ENCODE results near the gene ESR1. TPM values are rescaled to one million over a fixed set of nuclear protein-coding genes. Genes with fewer than 3 reads are reported as not detected.
A peak's percentile ranks its signal among the peaks of the same experiment; 100 is the strongest.

The ESR1 gene
- total and polyA plus RNA-seq, 2 experiments from 2014 or later: 0.09 TPM; not detected in 1

GRCh38 chr6:152170313-152170701, 362.8 kb downstream of the ESR1 start:
- Histone ChIP-seq H3K9ac (no peak overlapping the region), H3F3A (ENCODE audit: insufficient read depth) (peaks cover 8% of the 10 kb centered on the region; the same call in 1 of the 2 replicates), H2AFZ (no peak overlapping the region), H3K4me2 (ENCODE audit: unreplicated experiment) (no peak overlapping the region), H3K4me3 (no peak overlapping the region), H3K36me3 (ENCODE audit: low read depth) (peaks cover 19% of the 10 kb centered on the region), H3K9me3 (ENCODE audit: low read depth) (no peaks in the 10 kb centered on the region), H4K20me1 (ENCODE audit: insufficient read depth) (no peaks in the 10 kb centered on the region), H3K9me2 (ENCODE audit: insufficient read depth) (no peaks in the 10 kb centered on the region; the same call in 1 of the 2 replicates), H3K4me1 (ENCODE audit: insufficient read depth) (peaks cover 7% of the 10 kb centered on the region; the same call in 1 of the 2 replicates), H3K27me3 (replicated peaks; ENCODE audit: insufficient read depth) (no peaks in the 10 kb centered on the region), H3K27ac (no peak overlapping the region), H3K79me2 (ENCODE audit: insufficient read depth) (no peaks in the 10 kb centered on the region)
- TF ChIP-seq EZH2phosphoT487 (IDR thresholded peaks at IDR 0.05; ENCODE audit: insufficient read depth, low read depth): no peak
- TF ChIP-seq EZH2 (IDR thresholded peaks at IDR 0.05; ENCODE audit: insufficient read depth, poor library complexity, severe bottlenecking): no peak
- in situ Hi-C loops (cut with MboI): no loop called here
- 83 to 89% methylated on average over 4 of the region's 4 CpGs for WGBS, 2 experiments (ENCODE audit: low coverage in 1 of 2, low lambda C conversion rate in 2 of 2, missing lambda C conversion rate in 2 of 2)
- DNase-seq: no peak

GRCh38 chr6:152170702-152171667, 363.5 kb downstream of the ESR1 start:
- Histone ChIP-seq H3K4me2 (ENCODE audit: unreplicated experiment) (no peak overlapping the region), H2AFZ (no peak overlapping the region), H3K9ac (no peak overlapping the region), H3K4me1 (ENCODE audit: insufficient read depth) (peaks cover 7% of the 10 kb centered on the region; the same call in 1 of the 2 replicates), H3K36me3 (ENCODE audit: low read depth) (peaks cover 26% of the 10 kb centered on the region), H3K27me3 (replicated peaks; ENCODE audit: insufficient read depth) (no peaks in the 10 kb centered on the region), H4K20me1 (ENCODE audit: insufficient read depth) (no peaks in the 10 kb centered on the region), H3K79me2 (ENCODE audit: insufficient read depth) (no peaks in the 10 kb centered on the region), H3K9me3 (ENCODE audit: low read depth) (no peaks in the 10 kb centered on the region), H3F3A (ENCODE audit: insufficient read depth) (peaks cover 8% of the 10 kb centered on the region; the same call in 1 of the 2 replicates), H3K27ac (no peak overlapping the region), H3K4me3 (no peak overlapping the region), H3K9me2 (ENCODE audit: insufficient read depth) (no peaks in the 10 kb centered on the region; the same call in 1 of the 2 replicates)
- 91 to 94% methylated on average over 13 of the region's 13 CpGs for WGBS, 2 experiments (ENCODE audit: low coverage in 1 of 2, low lambda C conversion rate in 2 of 2, missing lambda C conversion rate in 2 of 2)
- in situ Hi-C loops (cut with MboI): no loop called here
- TF ChIP-seq EZH2phosphoT487 (IDR thresholded peaks at IDR 0.05; ENCODE audit: insufficient read depth, low read depth) (no peak), EZH2 (IDR thresholded peaks at IDR 0.05; ENCODE audit: insufficient read depth, poor library complexity, severe bottlenecking) (no peak)
- no peak for DNase-seq

- peaks cover 8% of the 10 kb centered on the region; the same call in 1 of the 2 replicates for H3F3A ChIP-seq (ENCODE audit: insufficient read depth)
- H3K4me1 ChIP-seq (ENCODE audit: insufficient read depth): no peaks in the 10 kb centered on the region
- TF ChIP-seq EZH2 (IDR thresholded peaks at IDR 0.05; ENCODE audit: insufficient read depth, poor library complexity, severe bottlenecking) (no peak), EZH2phosphoT487 (IDR thresholded peaks at IDR 0.05; ENCODE audit: insufficient read depth, low read depth) (no peak)
- H3K36me3 ChIP-seq (ENCODE audit: low read depth): peaks cover 25% of the 10 kb centered on the region
- H3K9me3 ChIP-seq (ENCODE audit: low read depth): no peaks in the 10 kb centered on the region
- in situ Hi-C loops (cut with MboI): no loop called here
- no peaks in the 10 kb centered on the region for H4K20me1 ChIP-seq (ENCODE audit: insufficient read depth)
- no peaks in the 10 kb centered on the region; the same call in 1 of the 2 replicates for H3K9me2 ChIP-seq (ENCODE audit: insufficient read depth)
- H3K27ac ChIP-seq: no peak overlapping the region
- H3K4me3 ChIP-seq: no peak overlapping the region
- H3K9ac ChIP-seq: no peak overlapping the region
- H3K27me3 ChIP-seq (replicated peaks; ENCODE audit: insufficient read depth): no peaks in the 10 kb centered on the region
- 13% methylated on average over 4 of the region's 4 CpGs for WGBS, 2 experiments (ENCODE audit: low coverage in 1 of 2, low lambda C conversion rate in 2 of 2, missing lambda C conversion rate in 2 of 2)
- no peak overlapping the region for H3K4me2 ChIP-seq (ENCODE audit: unreplicated experiment)
- no peaks in the 10 kb centered on the region for H3K79me2 ChIP-seq (ENCODE audit: insufficient read depth)
- H2AFZ ChIP-seq: no peak overlapping the region
- DNase-seq: peak; percentile 52
Measured at GRCh38 chr6:152173321-152173720, 365.8 kb downstream of the ESR1 start.

GRCh38 chr6:152173957-152174356, 366.5 kb downstream of the ESR1 start:
- in situ Hi-C loops (cut with MboI): no loop called here
- peaks cover 31% of the 10 kb centered on the region for H3K36me3 ChIP-seq (ENCODE audit: low read depth)

More at GRCh38 chr6:152173957-152174356, 366.5 kb downstream of the ESR1 start:
- Histone ChIP-seq H3K9me2 (ENCODE audit: insufficient read depth) (no peaks in the 10 kb centered on the region; the same call in 1 of the 2 replicates), H3K4me1 (ENCODE audit: insufficient read depth) (no peaks in the 10 kb centered on the region), H3F3A (ENCODE audit: insufficient read depth) (peaks cover 8% of the 10 kb centered on the region; the same call in 1 of the 2 replicates), H3K4me3 (no peak overlapping the region), H3K27me3 (replicated peaks; ENCODE audit: insufficient read depth) (no peaks in the 10 kb centered on the region), H4K20me1 (ENCODE audit: insufficient read depth) (no peaks in the 10 kb centered on the region), H2AFZ (no peak overlapping the region), H3K79me2 (ENCODE audit: insufficient read depth) (no peaks in the 10 kb centered on the region), H3K9ac (no peak overlapping the region), H3K9me3 (ENCODE audit: low read depth) (no peaks in the 10 kb centered on the region), H3K4me2 (ENCODE audit: unreplicated experiment) (no peak overlapping the region), H3K27ac (no peak overlapping the region)
- WGBS, 2 experiments (ENCODE audit: low coverage in 1 of 2, low lambda C conversion rate in 2 of 2, missing lambda C conversion rate in 2 of 2): 90 to 95% methylated on average over 2 of the region's 2 CpGs
- no peak for DNase-seq
- no peak for TF ChIP-seq EZH2 (IDR thresholded peaks at IDR 0.05; ENCODE audit: insufficient read depth, poor library complexity, severe bottlenecking)
- TF ChIP-seq EZH2phosphoT487 (IDR thresholded peaks at IDR 0.05; ENCODE audit: insufficient read depth, low read depth): no peak
